SK-N-SH treated with all-trans-retinoic acid at 6 μM for 48 hours (cell line): ENCODE measurements around the gene DHH.
A peak's percentile ranks its signal among the peaks of the same experiment; 100 is the strongest.

ENCODE experiments used
- ATAC-seq: fragments of 200-7000 bp; cut with Tn5 transposase; 3 replicates; pipeline ENCODE4 v1.9.1; 2020; ENCODE audit warnings: mild to moderate bottlenecking, moderate library complexity
- ARNTL ChIP-seq: fragments of 450-650 bp; formaldehyde crosslinking; IDR thresholded peaks from 2 replicates; pipeline ENCODE4 v1.5.0; 2020; ENCODE audit warnings: low read depth, mild to moderate bottlenecking, moderate library complexity, borderline replicate concordance
- BACH2 ChIP-seq: fragments of 250-450 bp; sonication (Bioruptor Pico); IDR thresholded peaks from 2 replicates; pipeline ENCODE4 v1.9.0; 2021; ENCODE audit warnings: mild to moderate bottlenecking, borderline replicate concordance
- CSDC2 ChIP-seq: fragments of 250-450 bp; sonication (Bioruptor Pico); IDR thresholded peaks from 2 replicates; pipeline ENCODE4 v1.5.0; 2020; ENCODE audit warnings: mild to moderate bottlenecking, moderate library complexity
- CSRNP3 ChIP-seq: fragments of 250-450 bp; sonication (Bioruptor Pico); IDR thresholded peaks from 2 replicates; pipeline ENCODE4 v1.5.1; 2021; ENCODE audit warnings: mild to moderate bottlenecking, moderate library complexity
- ESRRG ChIP-seq: fragments of 250-450 bp; sonication (Bioruptor Pico); IDR thresholded peaks from 2 replicates; pipeline ENCODE4 v1.6.1; 2021; ENCODE audit warnings: mild to moderate bottlenecking
- GLIS3 ChIP-seq: fragments of 250-450 bp; sonication (Bioruptor Pico); IDR thresholded peaks from 2 replicates; pipeline ENCODE4 v1.5.0; 2020; ENCODE audit warnings: mild to moderate bottlenecking, moderate library complexity
- ISL1 ChIP-seq: fragments of 250-450 bp; sonication (Bioruptor Pico); IDR thresholded peaks from 2 replicates; pipeline ENCODE4 v2.1.2; 2022; ENCODE audit warnings: mild to moderate bottlenecking, moderate library complexity
- OSR1 ChIP-seq: fragments of 250-450 bp; sonication (Bioruptor Pico); IDR thresholded peaks from 2 replicates; pipeline ENCODE4 v1.8.0; 2022; ENCODE audit warnings: moderate library complexity, mild to moderate bottlenecking, inconsistent platforms
- PATZ1 ChIP-seq: fragments of 250-450 bp; sonication (Bioruptor Pico); IDR thresholded peaks from 2 replicates; pipeline ENCODE4 v1.8.0; 2020; ENCODE audit warnings: mild to moderate bottlenecking, moderate library complexity, borderline replicate concordance
- POU6F1 ChIP-seq: fragments of 250-450 bp; sonication (Bioruptor Pico); IDR thresholded peaks from 2 replicates; pipeline ENCODE4 v1.8.0; 2021; ENCODE audit warnings: low read depth, mild to moderate bottlenecking, moderate library complexity, borderline replicate concordance
- PPARA ChIP-seq: fragments of 250-450 bp; sonication (Bioruptor Pico); IDR thresholded peaks from 2 replicates; pipeline ENCODE4 v1.5.0; 2020; ENCODE audit warnings: mild to moderate bottlenecking, borderline replicate concordance
- RARB ChIP-seq: fragments of 250-450 bp; sonication (Bioruptor Pico); IDR thresholded peaks from 2 replicates; pipeline ENCODE4 v1.8.0; 2021; ENCODE audit warnings: mild to moderate bottlenecking, moderate library complexity
- SNAI2 ChIP-seq: fragments of 250-450 bp; sonication (Bioruptor Pico); IDR thresholded peaks from 2 replicates; pipeline ENCODE4 v1.5.0; 2020; ENCODE audit warnings: mild to moderate bottlenecking, moderate library complexity
- TCF4 ChIP-seq: fragments of 250-450 bp; sonication (Bioruptor Pico); IDR thresholded peaks from 2 replicates; pipeline ENCODE4 v1.8.0; 2021; ENCODE audit warnings: mild to moderate bottlenecking, moderate library complexity, borderline replicate concordance
- TOX ChIP-seq: fragments of 250-450 bp; sonication (Bioruptor Pico); IDR thresholded peaks from 2 replicates; pipeline ENCODE4 v1.8.0; 2021; ENCODE audit warnings: mild to moderate bottlenecking, moderate library complexity, borderline replicate concordance
- TSHZ2 ChIP-seq: fragments of 250-450 bp; sonication (Bioruptor Pico); IDR thresholded peaks from 2 replicates; pipeline ENCODE4 v1.5.0; 2020; ENCODE audit warnings: mild to moderate bottlenecking, moderate library complexity
- ZC3H10 ChIP-seq: fragments of 250-450 bp; sonication (Bioruptor Pico); IDR thresholded peaks from 2 replicates; pipeline ENCODE4 v1.5.1; 2021; ENCODE audit warnings: mild to moderate bottlenecking, moderate library complexity
- ZFP3 ChIP-seq: fragments of 250-450 bp; sonication (Bioruptor Pico); IDR thresholded peaks from 2 replicates; pipeline ENCODE4 v1.5.0; 2020; ENCODE audit warnings: mild to moderate bottlenecking, moderate library complexity
- ZNF565 ChIP-seq: fragments of 450-650 bp; formaldehyde crosslinking; conservative IDR thresholded peaks from 2 replicates; pipeline ENCODE4 v1.5.0; 2020; ENCODE audit warnings: low read depth, mild to moderate bottlenecking, moderate library complexity
- ZNF70 ChIP-seq: fragments of 450-650 bp; formaldehyde crosslinking; IDR thresholded peaks from 2 replicates; pipeline ENCODE4 v1.5.0; 2020; ENCODE audit warnings: mild to moderate bottlenecking, moderate library complexity
- ZNF8 ChIP-seq: fragments of 450-650 bp; formaldehyde crosslinking; IDR thresholded peaks from 2 replicates; pipeline ENCODE4 v1.5.0; 2020; ENCODE audit warnings: mild to moderate bottlenecking, moderate library complexity

Gene DHH

GRCh38 chr12:49094160-49094974, at the start of gene DHH:
DHH (minus strand) TSS chr12:49094801; CDS start chr12:49094512, 289 bp downstream.
- peak; percentile 59 for ATAC-seq
- TF ChIP-seq SNAI2 (CRISPR knock-in tag) (no peak), ZFP3 (CRISPR knock-in tag) (no peak), ZC3H10 (CRISPR knock-in tag) (no peak), OSR1 (CRISPR knock-in tag) (no peak), ZNF70 (CRISPR knock-in tag) (no peak), ESRRG (CRISPR knock-in tag) (no peak), GLIS3 (CRISPR knock-in tag) (no peak), TOX (CRISPR knock-in tag) (no peak), TSHZ2 (CRISPR knock-in tag) (no peak), RARB (CRISPR knock-in tag) (no peak), CSDC2 (CRISPR knock-in tag) (no peak), BACH2 (CRISPR knock-in tag) (no peak), ZNF8 (no peak), PATZ1 (CRISPR knock-in tag) (no peak), CSRNP3 (CRISPR knock-in tag) (no peak), TCF4 (CRISPR knock-in tag) (no peak), ISL1 (CRISPR knock-in tag) (no peak), ZNF565 (no peak), PPARA (CRISPR knock-in tag) (no peak), POU6F1 (CRISPR knock-in tag) (no peak)

- ATAC-seq = no peak
- TF ChIP-seq CSRNP3 (CRISPR knock-in tag) (no peak), PPARA (CRISPR knock-in tag) (no peak), RARB (CRISPR knock-in tag) (no peak)
Measured at GRCh38 chr12:49144384-49144783, 49.8 kb upstream of the DHH start.

GRCh38 chr12:49138999-49139398, 44.4 kb upstream of the DHH start:
- ATAC-seq = no peak
- TF ChIP-seq TCF4 (CRISPR knock-in tag) (no peak), PATZ1 (CRISPR knock-in tag) (no peak), ZNF565 (no peak), ARNTL (CRISPR knock-in tag) (no peak), PPARA (CRISPR knock-in tag) (no peak), POU6F1 (CRISPR knock-in tag) (no peak), ISL1 (CRISPR knock-in tag) (no peak)
